HG03520 (cell line): Measurements from ENCODE around the gene H1-8.
"Not testable (repeated sequence)": the region's sequence is repeated elsewhere in the genome, so short reads cannot be mapped to it uniquely, and the experiment has no call there.

ENCODE experiments used
- ATAC-seq: cut with Tn5 transposase; IDR thresholded peaks from one replicate; pipeline ENCODE4 v1.9.1; 2021; ENCODE audit warnings: mild to moderate bottlenecking, moderate library complexity; ENCODE audit not compliant: unreplicated experiment

H1-8 gene

GRCh38 chr3:129514563-129514962, 28.4 kb upstream of the H1-8 start:
- ATAC-seq = no peak

- not testable (repeated sequence) for ATAC-seq
Observed at GRCh38 chr3:129515108-129515820, 27.7 kb upstream of the H1-8 start.

- ATAC-seq = not testable (repeated sequence)
Observed at GRCh38 chr3:129515821-129516432, 27.0 kb upstream of the H1-8 start.

- no peak for ATAC-seq
Observed at GRCh38 chr3:129517516-129517915, 25.5 kb upstream of the H1-8 start.

GRCh38 chr3:129518038-129518561, 24.9 kb upstream of the H1-8 start:
- no peak for ATAC-seq

- no peak for ATAC-seq
Observed at GRCh38 chr3:129518581-129518980, 24.4 kb upstream of the H1-8 start.

GRCh38 chr3:129519449-129519848, 23.5 kb upstream of the H1-8 start:
- ATAC-seq = no peak

GRCh38 chr3:129519896-129520715, 22.9 kb upstream of the H1-8 start:
- ATAC-seq = no peak

GRCh38 chr3:129520960-129521359, 22.0 kb upstream of the H1-8 start:
- ATAC-seq = no peak

- ATAC-seq = no peak
Observed at GRCh38 chr3:129521611-129522010, 21.4 kb upstream of the H1-8 start.

GRCh38 chr3:129522953-129523352, 20.0 kb upstream of the H1-8 start:
- no peak for ATAC-seq

GRCh38 chr3:129524081-129524480, 18.9 kb upstream of the H1-8 start:
- ATAC-seq = no peak

GRCh38 chr3:129525341-129525968, 17.5 kb upstream of the H1-8 start:
- no peak for ATAC-seq

- peak; percentile 83 for ATAC-seq
Observed at GRCh38 chr3:129526121-129526900, 16.7 kb upstream of the H1-8 start.

- no peak for ATAC-seq
Observed at GRCh38 chr3:129527262-129527661, 15.7 kb upstream of the H1-8 start.

GRCh38 chr3:129528589-129529100, 14.3 kb upstream of the H1-8 start, which contains the start of gene RHO:
TSS of gene RHO (plus strand) at chr3:129528639. CDS start at chr3:129528734, 95 bp downstream.
- ATAC-seq = no peak

GRCh38 chr3:129529436-129530210, 13.4 kb upstream of the H1-8 start:
- ATAC-seq = no peak

- no peak for ATAC-seq
Observed at GRCh38 chr3:129530251-129530791, 12.7 kb upstream of the H1-8 start.

GRCh38 chr3:129530821-129531220, 12.2 kb upstream of the H1-8 start:
- ATAC-seq = no peak
